OCI-LY3 (cell line): ENCODE data around the gene CEP131.

Experiments
- EZH2phosphoT487 ChIP-seq: fragments of 200-600 bp; shearing (Covaris generic); IDR thresholded peaks from 2 replicates; pipeline ENCODE4 v1.6.1; 2018; ENCODE audit warnings: antibody characterized with exemption, mixed run types, low read depth
- TF ChIP-seq, protein P1 (sequence below): fragments of 200-600, 300-600 bp; sonication (generic); IDR thresholded peaks from 2 replicates; pipeline ENCODE4 v1.5.1; 2014; ENCODE audit warnings: antibody characterized with exemption, low read length, low read depth

- TF ChIP-seq, protein P1, sequence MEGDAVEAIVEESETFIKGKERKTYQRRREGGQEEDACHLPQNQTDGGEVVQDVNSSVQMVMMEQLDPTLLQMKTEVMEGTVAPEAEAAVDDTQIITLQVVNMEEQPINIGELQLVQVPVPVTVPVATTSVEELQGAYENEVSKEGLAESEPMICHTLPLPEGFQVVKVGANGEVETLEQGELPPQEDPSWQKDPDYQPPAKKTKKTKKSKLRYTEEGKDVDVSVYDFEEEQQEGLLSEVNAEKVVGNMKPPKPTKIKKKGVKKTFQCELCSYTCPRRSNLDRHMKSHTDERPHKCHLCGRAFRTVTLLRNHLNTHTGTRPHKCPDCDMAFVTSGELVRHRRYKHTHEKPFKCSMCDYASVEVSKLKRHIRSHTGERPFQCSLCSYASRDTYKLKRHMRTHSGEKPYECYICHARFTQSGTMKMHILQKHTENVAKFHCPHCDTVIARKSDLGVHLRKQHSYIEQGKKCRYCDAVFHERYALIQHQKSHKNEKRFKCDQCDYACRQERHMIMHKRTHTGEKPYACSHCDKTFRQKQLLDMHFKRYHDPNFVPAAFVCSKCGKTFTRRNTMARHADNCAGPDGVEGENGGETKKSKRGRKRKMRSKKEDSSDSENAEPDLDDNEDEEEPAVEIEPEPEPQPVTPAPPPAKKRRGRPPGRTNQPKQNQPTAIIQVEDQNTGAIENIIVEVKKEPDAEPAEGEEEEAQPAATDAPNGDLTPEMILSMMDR: no peak
- TF ChIP-seq EZH2phosphoT487: no peak
Observed at GRCh38 chr17:81183316-81183715, 39.4 kb downstream of the CEP131 start.
